NCI-H748 treated with DMSO at 0.1 percent for 48 hours (cell line): ENCODE data around the gene OR11H6.
"Not testable (repeated sequence)": the region's sequence is repeated elsewhere in the genome, so short reads cannot be mapped to it uniquely, and the experiment has no call there.

Experiments used
- DNase-seq: peaks from one replicate; lab custom pipeline; 2025; lab: John Stamatoyannopoulos, UW

The OR11H6 gene

GRCh38 chr14:20223410-20223809 lies at the start of gene OR11H6:
Gene OR11H6 (plus strand): TSS chr14:20223710. CDS start chr14:20223710, 0 bp downstream.
- no peak for DNase-seq

- DNase-seq = not testable (repeated sequence)
These were observed 49.3 kb upstream of the OR11H6 start for GRCh38 chr14:20174205-20174604.

GRCh38 chr14:20176330-20176729 lies 47.2 kb upstream of the OR11H6 start:
- no peak for DNase-seq

- DNase-seq = no peak
These were observed 46.0 kb upstream of the OR11H6 start for GRCh38 chr14:20177433-20177974.

- no peak for DNase-seq
These were observed 44.3 kb upstream of the OR11H6 start for GRCh38 chr14:20179218-20179617.

- no peak for DNase-seq
These were observed 43.6 kb upstream of the OR11H6 start for GRCh38 chr14:20179880-20180279.

GRCh38 chr14:20180486-20180885 lies 43.0 kb upstream of the OR11H6 start:
- DNase-seq = no peak

GRCh38 chr14:20184181-20184580 lies 39.3 kb upstream of the OR11H6 start:
- DNase-seq = no peak

GRCh38 chr14:20190596-20190995 lies 32.9 kb upstream of the OR11H6 start, which contains the start of gene OR11G2:
Gene OR11G2 (plus strand): TSS chr14:20190896. CDS start chr14:20197438, 6,542 bp downstream.
- no peak for DNase-seq

- DNase-seq = no peak
These were observed 32.1 kb upstream of the OR11H6 start for GRCh38 chr14:20191396-20191795.

GRCh38 chr14:20194101-20194500 lies 29.4 kb upstream of the OR11H6 start:
- no peak for DNase-seq

GRCh38 chr14:20195170-20195569 lies 28.3 kb upstream of the OR11H6 start:
- not testable (repeated sequence) for DNase-seq

GRCh38 chr14:20195911-20196310 lies 27.6 kb upstream of the OR11H6 start:
- no peak for DNase-seq

GRCh38 chr14:20197459-20197858 lies 26.1 kb upstream of the OR11H6 start:
- DNase-seq = no peak

- no peak for DNase-seq
These were observed 24.5 kb upstream of the OR11H6 start for GRCh38 chr14:20198991-20199390.

GRCh38 chr14:20204721-20205120 lies 18.8 kb upstream of the OR11H6 start:
- DNase-seq = no peak

- no peak for DNase-seq
These were observed 13.9 kb upstream of the OR11H6 start for GRCh38 chr14:20209595-20209994.

GRCh38 chr14:20212406-20212805 lies 11.1 kb upstream of the OR11H6 start:
- not testable (repeated sequence) for DNase-seq

GRCh38 chr14:20215196-20215595 lies 8.3 kb upstream of the OR11H6 start:
- DNase-seq = no peak

- DNase-seq = no peak
These were observed 4.5 kb upstream of the OR11H6 start for GRCh38 chr14:20219033-20219432.

- DNase-seq = no peak
These were observed 5.2 kb downstream of the OR11H6 start, which contains the start of gene OR11H7 for GRCh38 chr14:20228681-20229080. Gene OR11H7 (plus strand): TSS chr14:20228981.

GRCh38 chr14:20235415-20235814 lies 11.9 kb downstream of the OR11H6 start:
- DNase-seq = not testable (repeated sequence)

- DNase-seq = peak; percentile 5
These were observed 24.2 kb downstream of the OR11H6 start for GRCh38 chr14:20247646-20248246.

GRCh38 chr14:20262642-20263128 lies 39.2 kb downstream of the OR11H6 start:
- DNase-seq = no peak
